Activated CD8-positive, alpha-beta memory T cell treated with anti-CD3 and anti-CD28 coated beads for 48 hours (primary cell): Measurements from ENCODE around the gene MDH2.
"Not testable (repeated sequence)": the region's sequence is repeated elsewhere in the genome, so short reads cannot be mapped to it uniquely, and the experiment has no call there.

Experiments used
- DNase-seq, 3 experiments: peaks; one replicate each; pipeline ENCODE4 v3.0.0-alpha.2; 2020; ENCODE audit warnings: low read depth in 2 of 3, low spot score in 2 of 3

The MDH2 gene

GRCh38 chr7:76047811-76048667 lies at the start of gene MDH2, which contains the start of gene STYXL1:
MDH2 (plus strand) TSS chr7:76048106; CDS start chr7:76048161, 55 bp downstream.
STYXL1 (minus strand) TSS chr7:76048000; CDS start chr7:76030523, 17,477 bp downstream.
- peak; percentile 66 to 85 (median 82) for DNase-seq

GRCh38 chr7:76000566-76000965 lies 47.3 kb upstream of the MDH2 start:
- DNase-seq = no peak

GRCh38 chr7:76002139-76002538 lies 45.8 kb upstream of the MDH2 start:
- DNase-seq = no peak

- no peak for DNase-seq
Observed at GRCh38 chr7:76002822-76003221, 45.1 kb upstream of the MDH2 start.

- no peak for DNase-seq
Observed at GRCh38 chr7:76003351-76003750, 44.6 kb upstream of the MDH2 start.

GRCh38 chr7:76005004-76005403 lies 42.9 kb upstream of the MDH2 start:
- DNase-seq = not testable (repeated sequence)

GRCh38 chr7:76008156-76008687 lies 39.7 kb upstream of the MDH2 start:
- DNase-seq = no peak

- DNase-seq = no peak
Observed at GRCh38 chr7:76009672-76010600, 38.0 kb upstream of the MDH2 start.

GRCh38 chr7:76011442-76011861 lies 36.5 kb upstream of the MDH2 start:
- DNase-seq = no peak

GRCh38 chr7:76016191-76016947 lies 31.5 kb upstream of the MDH2 start:
- no peak for DNase-seq

GRCh38 chr7:76018520-76018919 lies 29.4 kb upstream of the MDH2 start:
- DNase-seq = not testable (repeated sequence)

- DNase-seq = peak; percentile 23 to 64 (median 59)
Observed at GRCh38 chr7:76020031-76020714, 27.7 kb upstream of the MDH2 start.

- no peak for DNase-seq
Observed at GRCh38 chr7:76022026-76022780, 25.7 kb upstream of the MDH2 start.

- DNase-seq = no peak
Observed at GRCh38 chr7:76023002-76023401, 24.9 kb upstream of the MDH2 start.

GRCh38 chr7:76029682-76030081 lies 18.2 kb upstream of the MDH2 start:
- DNase-seq = not testable (repeated sequence)

GRCh38 chr7:76031964-76032363 lies 15.9 kb upstream of the MDH2 start:
- DNase-seq = no peak

- no peak for DNase-seq
Observed at GRCh38 chr7:76037310-76037709, 10.6 kb upstream of the MDH2 start.

GRCh38 chr7:76040126-76040525 lies 7.8 kb upstream of the MDH2 start:
- no peak for DNase-seq

- no peak for DNase-seq
Observed at GRCh38 chr7:76044375-76044865, 3.5 kb upstream of the MDH2 start.
